ENCODE measurements around the gene TMEM144. TPM values are rescaled to one million over a fixed set of nuclear protein-coding genes. Genes with fewer than 3 reads are reported as not detected.

The TMEM144 gene
- total RNA-seq = 2.4 and 5.8 TPM in 2 replicates

DNA sequence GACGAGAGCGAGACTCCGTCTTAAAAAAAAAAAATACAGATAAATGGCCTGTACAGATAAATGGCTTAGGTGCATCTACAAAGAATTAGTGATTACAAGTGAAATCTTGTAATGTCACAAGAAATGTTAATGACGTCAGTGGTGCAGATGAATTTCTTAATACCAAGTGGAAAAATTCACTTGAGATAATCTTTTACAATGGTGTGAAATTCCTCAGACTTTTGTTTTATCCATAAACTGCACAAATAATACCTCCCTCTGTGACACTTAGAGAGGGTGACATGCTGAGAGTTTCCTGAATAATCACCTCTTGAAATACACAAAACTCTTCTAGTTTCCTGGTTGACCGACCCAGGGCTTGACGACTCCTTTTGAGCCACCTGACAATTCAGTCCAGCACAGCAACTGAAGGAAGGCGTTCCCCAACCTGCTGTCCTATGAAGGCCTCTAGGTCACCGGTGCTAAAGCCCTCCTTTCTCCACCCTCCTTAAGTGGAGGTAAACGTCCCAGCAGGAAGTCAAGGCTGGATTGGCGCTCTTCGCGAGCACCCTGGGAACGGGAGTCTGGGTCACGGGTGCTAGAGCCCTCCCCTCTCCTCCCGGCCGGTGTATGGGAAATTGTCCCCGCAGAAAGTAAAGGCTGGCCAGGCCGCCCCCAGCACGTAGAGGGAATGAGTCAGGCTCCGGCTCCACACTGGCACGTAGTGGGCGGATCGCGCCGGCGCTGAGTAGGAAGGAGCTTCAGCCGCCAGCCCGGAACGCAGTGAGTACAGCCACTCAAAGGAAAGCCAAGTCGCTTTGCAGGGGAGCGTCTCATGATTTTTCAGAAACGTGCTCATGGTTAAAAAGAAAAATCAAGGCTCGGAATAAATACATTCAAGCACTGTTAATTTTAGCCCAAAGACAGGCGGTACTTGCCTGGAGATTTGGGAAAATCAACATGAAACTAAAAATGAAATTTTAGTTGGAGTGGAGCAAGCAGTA, at the start of gene TMEM144:
Gene TMEM144, plus strand, starts transcription at position 662 of the 983 bp plus-strand sequence. CDS start 2,182 bp downstream, outside the sequence.
- peak; percentile 82 to 92 for DNase-seq (ENCODE audit: low read depth in 2 of 2)

- peak; percentile 44 to 95 for DNase-seq (ENCODE audit: low read depth in 2 of 2)
Measured at GRCh38 chr4:158161551-158162354, 48.5 kb upstream of the TMEM144 start.

DNA sequence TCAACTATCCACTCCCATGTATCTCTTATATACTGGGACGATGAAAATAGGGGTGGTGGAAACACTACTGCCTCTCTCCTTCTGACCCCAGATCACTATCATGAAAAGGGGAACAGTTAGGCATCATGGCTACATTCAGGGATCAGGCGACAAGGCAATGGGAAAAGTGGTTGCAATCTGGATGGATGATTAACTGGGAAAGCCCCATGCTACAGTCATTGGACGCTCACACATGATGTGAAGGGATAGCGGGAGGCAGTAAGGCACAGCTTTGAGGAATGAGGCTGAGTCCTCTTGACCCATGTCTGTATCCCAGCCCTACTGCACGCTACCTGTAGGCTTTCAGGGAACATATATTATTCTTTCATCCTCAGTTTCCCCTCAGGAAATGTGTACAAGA, 47.7 kb upstream of the TMEM144 start:
- peak in 1 of 2 donors; percentile 19 for DNase-seq (ENCODE audit: low read depth in 2 of 2)

DNA sequence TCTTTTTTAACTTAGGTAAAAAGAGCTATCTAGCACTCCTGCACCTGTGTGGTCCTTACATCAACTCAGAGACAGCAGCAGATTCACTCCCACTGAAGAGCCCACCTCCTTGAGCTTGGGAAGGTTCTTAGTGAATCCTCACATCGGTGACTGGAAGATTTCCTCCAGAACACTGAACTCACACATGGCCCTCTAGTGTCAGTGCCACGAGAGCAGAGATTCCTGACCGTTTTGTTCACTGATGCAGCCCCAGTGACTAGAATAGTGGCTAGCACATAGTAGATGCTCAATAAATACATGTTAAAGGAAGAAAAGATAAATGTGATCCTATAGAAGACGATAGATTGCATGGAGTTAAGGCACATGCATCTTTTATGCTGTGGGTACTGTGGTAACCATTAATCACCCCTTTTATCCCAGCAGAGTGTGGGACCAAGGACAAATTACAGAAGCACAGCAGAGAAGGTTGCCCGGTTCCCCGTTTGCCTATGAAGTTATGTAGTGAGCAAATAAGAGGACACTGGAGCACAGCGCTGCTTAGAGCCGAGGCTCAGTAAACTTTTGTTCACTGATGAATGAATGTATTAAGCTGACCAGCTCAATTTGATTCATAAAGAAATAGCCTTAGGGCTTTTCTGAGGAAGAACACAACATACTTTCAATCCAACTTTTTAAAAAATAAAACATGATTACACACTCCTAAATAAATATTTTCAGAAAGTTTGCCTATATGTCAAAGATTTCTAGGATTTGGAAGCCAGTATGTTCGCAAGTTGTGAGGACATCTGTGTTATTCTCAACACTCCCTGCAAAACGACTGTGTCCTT, 46.1 kb upstream of the TMEM144 start:
- DNase-seq (ENCODE audit: low read depth in 2 of 2) = peak in 1 of 2 donors; percentile 16

GRCh38 chr4:158164768-158165213, 45.5 kb upstream of the TMEM144 start:
- DNase-seq (ENCODE audit: low read depth in 2 of 2) = no peak

- DNase-seq (ENCODE audit: low read depth in 2 of 2) = no peak
Measured at GRCh38 chr4:158166701-158167100, 43.6 kb upstream of the TMEM144 start.

- peak in 1 of 2 donors; percentile 29 for DNase-seq (ENCODE audit: low read depth in 2 of 2)
Measured at GRCh38 chr4:158168606-158169005, 41.7 kb upstream of the TMEM144 start.

GRCh38 chr4:158169506-158169905, 40.8 kb upstream of the TMEM144 start:
- peak; percentile 24 to 30 for DNase-seq (ENCODE audit: low read depth in 2 of 2)

DNA sequence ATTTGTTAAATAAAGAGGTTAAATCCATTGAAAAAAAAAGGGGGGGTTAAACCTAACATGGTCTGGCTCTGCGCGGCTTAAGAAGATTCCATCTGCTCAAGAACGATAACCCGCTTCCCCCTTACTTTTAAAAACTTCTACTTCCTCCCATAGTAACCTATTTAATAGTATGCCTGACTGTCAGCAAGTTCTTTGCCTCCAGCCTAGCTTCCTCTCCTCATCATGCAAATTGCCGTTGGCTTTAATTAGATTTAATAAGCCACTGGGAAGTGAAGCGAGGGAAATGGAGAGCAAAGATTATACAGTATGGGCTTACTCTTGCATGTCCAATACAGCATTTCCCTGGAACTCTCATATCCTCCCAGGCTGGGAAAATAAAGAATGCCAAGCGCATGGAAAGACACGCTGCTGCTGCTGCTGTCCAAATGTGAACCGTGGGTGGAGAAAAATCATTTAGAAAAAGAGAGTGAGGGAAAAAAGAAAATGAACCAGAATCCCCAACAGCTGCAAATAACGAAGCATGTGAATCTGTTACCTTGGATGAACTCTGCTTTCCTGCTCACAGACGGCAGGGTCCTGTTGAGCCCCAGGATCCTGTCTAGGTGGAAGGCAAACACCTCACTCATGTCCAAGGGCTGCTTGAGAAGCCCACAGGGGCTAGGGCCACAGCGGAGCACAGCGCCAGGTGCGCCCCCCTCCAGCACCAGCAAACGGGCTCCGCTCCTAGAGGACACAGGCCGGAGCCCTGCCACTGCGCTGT, 40.2 kb upstream of the TMEM144 start:
- DNase-seq (ENCODE audit: low read depth in 2 of 2) = peak; percentile 58 to 72

DNA sequence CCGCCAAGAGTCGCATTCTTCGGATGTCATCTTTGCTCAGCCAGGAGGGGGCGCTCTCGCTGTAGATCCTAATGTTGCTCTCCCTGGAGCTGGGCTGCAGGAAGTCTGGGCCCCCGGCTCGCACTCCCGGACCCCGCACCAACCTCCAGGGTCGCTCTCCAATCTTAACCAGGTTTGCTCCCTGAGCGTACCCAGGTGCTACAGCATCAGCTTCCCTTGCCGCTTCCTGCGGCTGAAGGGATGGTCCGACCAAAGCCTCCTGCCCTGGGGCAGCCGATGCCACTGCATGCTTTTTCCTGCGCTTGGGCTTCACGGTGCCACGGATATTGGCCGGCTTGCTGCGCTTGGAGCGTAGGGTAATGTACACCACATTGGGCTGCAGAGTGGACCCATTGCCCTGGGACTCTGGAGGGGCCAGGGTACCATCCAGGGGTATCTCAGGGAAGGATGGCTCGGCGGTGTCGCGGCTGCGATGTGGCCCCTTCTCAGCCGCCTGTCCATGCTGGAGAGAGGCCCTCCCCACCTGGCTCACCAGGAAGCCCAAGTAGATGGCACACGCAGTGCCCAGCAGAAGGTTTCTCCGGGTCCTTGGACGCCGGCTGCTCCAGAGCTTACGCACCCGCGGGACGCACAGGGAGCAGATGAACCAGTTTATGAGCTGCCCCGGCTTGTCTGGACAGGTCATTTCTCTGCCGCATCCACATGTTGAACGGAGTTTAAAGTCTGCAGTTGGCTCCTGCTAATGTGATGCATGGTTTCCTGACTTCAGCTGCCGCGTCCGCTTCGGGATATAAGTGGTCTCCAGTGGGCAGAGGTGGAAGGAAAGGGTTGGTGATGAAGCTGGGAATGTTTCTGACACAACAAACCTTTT, 39.4 kb upstream of the TMEM144 start:
- DNase-seq (ENCODE audit: low read depth in 2 of 2) = peak; percentile 77 to 83

DNA sequence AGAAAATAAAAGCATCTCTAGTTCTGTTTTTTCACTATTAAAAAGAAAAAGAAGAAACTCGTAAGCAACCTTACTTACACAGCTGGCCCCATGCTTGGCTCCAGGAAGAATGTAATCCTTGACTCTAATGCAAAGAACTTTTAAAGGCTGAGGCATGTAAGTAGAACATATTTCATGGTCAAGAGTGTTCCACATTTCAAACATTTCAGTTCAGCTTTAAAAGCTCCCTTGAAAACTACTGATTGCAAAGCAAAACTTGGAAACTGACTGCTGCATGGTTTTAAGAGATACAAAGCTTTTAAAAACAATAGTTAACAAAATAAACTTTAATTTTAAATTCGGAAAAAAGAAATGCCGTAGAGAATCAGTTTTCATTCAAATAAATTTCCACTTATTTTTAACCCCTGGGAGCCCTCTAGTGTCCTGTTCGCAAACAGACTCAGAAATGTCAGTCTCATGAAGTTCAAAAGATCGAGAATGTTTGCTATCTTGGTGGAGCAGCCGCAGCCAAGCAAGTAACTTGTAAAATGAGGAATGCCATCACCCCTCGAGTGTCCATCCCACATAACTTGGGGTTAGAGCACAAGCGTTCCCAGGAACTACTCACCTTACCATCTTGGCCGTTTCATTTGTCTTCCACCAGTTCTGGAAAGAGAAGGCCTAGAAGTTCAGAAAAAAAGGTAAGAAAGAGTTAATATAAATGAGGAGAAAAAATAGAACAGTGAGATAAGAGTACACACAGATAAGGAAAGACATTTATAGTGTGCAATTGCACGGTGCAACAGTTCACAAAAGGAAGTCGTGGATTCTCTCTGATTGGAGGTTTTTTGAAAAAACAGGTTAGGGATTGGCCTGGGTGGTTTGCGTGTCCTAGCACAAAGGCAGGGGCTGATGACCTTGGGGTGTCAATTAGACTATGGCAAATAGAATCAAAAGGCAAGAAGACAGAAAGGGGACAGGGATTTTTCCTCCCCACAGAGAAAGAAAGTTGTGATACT, 37.7 kb upstream of the TMEM144 start, which contains the start of gene GASK1B:
Gene GASK1B, minus strand, starts transcription at position 765 of the 998 bp plus-strand sequence. CDS start 1,650 bp downstream, outside the sequence.
- peak; percentile 77 to 78 for DNase-seq (ENCODE audit: low read depth in 2 of 2)

GRCh38 chr4:158176108-158176507, 34.2 kb upstream of the TMEM144 start:
- DNase-seq (ENCODE audit: low read depth in 2 of 2) = no peak

DNA sequence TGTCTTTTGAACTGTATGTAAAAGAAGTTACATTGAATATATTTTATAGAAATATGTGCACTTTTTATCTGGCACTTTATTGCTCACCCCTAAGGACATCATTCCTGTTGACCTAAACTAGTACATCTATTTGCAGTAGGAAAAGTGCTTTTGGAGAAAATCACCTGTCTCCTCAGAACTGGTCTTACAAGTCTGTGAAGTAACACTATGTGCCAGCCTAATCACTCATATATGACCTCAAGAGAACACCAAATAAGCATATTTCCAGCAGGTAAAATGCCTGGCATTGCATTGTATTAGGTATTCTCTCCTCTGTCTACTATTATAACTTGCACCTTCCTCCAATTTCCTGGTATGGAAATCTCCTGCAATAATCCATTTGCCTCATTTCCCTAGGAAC, 33.5 kb upstream of the TMEM144 start:
- DNase-seq (ENCODE audit: low read depth in 2 of 2) = no peak

GRCh38 chr4:158179465-158179864, 30.8 kb upstream of the TMEM144 start:
- DNase-seq (ENCODE audit: low read depth in 2 of 2) = peak; percentile 27 to 63

DNA sequence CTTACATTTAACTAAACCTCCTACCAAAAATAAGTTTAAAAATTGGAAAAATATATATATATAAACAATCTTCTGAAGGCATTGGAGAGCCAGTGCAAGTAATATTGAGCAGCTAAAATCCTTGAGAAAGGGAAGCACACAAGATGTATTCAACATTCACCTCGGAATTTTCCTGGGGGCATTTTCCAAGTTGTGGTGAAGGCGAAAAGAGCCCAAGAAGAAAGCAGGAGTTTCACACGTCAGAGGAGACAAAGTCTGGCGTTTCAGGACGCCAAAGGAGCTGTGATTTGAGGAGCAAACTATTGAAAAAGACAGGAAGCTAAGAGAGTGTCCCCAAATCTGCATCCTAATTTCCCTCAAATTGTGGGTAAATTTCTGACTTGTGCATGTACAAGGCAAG, 28.4 kb upstream of the TMEM144 start:
- DNase-seq (ENCODE audit: low read depth in 2 of 2) = no peak

GRCh38 chr4:158182736-158183135, 27.6 kb upstream of the TMEM144 start:
- DNase-seq (ENCODE audit: low read depth in 2 of 2) = peak in 1 of 2 donors; percentile 28

- no peak for DNase-seq (ENCODE audit: low read depth in 2 of 2)
Measured at GRCh38 chr4:158186815-158187214, 23.5 kb upstream of the TMEM144 start.

DNA sequence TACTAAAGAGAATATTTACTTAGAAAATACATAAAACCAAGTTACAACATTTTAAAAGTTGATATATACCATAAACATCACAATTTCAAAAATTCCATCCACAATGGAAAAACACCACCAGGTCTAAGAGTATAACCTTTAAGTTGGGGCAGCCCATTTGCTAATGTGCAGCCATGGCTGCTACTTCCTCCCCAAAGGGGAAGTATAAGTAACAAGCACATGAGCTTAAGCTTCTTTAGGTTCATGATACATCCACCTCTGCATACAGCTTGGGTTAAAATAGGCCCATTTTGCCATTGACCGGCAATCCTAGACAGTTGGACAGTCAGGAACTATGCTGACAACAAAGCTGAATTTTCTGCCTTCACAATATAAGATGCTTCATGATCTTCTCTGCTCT, 20.9 kb upstream of the TMEM144 start:
- no peak for DNase-seq (ENCODE audit: low read depth in 2 of 2)

Measured in lung microvascular endothelial cell (primary cell).